ENCODE results near the gene ATG4B. TPM values are rescaled to one million over a fixed set of nuclear protein-coding genes. Genes with fewer than 3 reads are reported as not detected.
"Not testable (repeated sequence)": the region's sequence is repeated elsewhere in the genome, so short reads cannot be mapped to it uniquely, and the experiment has no call there.

The ATG4B gene
- total RNA-seq (10 to 100 TPM; 37.8 to 67.9 (median 48.3) TPM), polyA plus RNA-seq (10 to 100 TPM; 35.9 to 75.1 TPM)
- long read RNA-seq, donor 1, transcript ATG4B-205 (13 exons, 2,878 nt) = major isoform, 23 of 58 reads
- long read RNA-seq, donor 1, partial matches to known transcripts = 18 of 58 reads
- long read RNA-seq, donor 1, other reads (novel, unspliced or antisense) = 15 of 58 reads
- long read RNA-seq, donor 2, transcript ATG4B-205 (13 exons, 2,878 nt) = major isoform, 102 of 184 reads
- long read RNA-seq, donor 2, partial matches to known transcripts = 47 of 184 reads
- long read RNA-seq, donor 2, other reads (novel, unspliced or antisense) = 33 of 184 reads
- long read RNA-seq, donor 3, transcript ATG4B-205 (13 exons, 2,878 nt) = major isoform, 40 of 86 reads
- long read RNA-seq, donor 3, partial matches to known transcripts = 18 of 86 reads
- long read RNA-seq, donor 3, other reads (novel, unspliced or antisense) = 26 of 86 reads

DNA sequence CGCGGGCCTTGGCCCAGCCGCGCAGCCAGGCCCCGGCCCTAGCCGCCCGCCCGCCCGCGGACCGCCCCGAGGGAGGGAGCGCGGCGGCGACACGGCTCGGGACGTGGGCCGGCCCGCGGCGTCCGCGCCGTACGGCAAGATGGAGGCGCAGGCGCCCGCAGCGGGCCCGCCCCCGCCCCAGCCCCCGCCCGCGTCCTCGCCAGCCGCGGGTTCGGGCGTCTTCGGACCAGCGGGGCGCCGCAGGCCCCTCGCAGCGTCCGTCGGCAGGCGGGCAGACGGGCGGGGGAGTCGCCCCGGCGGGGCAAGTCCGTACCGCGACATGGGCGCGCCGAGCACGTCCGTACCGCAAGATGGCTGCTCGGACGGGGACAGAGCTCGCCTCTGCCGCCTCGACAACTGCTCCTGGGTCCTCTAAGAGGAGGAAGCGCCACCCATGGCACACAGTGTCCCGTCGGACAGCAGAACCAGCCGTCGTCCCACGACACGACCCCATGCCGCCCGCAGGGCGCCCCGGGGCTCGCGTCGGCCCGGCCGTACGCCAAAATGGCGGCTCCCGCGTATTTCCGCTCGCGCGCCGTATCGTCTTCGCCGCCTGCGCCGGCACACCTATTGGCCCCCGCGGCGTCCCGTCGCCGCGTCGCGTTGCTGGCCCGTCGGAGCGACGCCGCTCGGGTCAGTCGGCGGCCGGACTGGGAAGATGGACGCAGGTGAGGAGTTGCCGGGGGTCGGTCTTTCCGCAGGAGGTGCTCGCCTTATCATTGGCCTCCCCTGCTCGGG is at the start of gene ATG4B, which contains the start of gene THAP4:
TSS of gene ATG4B (plus strand) at position 676 of the 777 bp plus-strand sequence. CDS start at position 698, 22 bp downstream.
TSS of gene THAP4 (minus strand) at position 141 of the 777 bp plus-strand sequence. CDS start 141 bp downstream, outside the sequence.
- Histone ChIP-seq H3K4me1 (peaks cover 8 to 57% (median 45%) of the 10 kb centered on the region in 12 donors), H3K36me3 (peaks cover 0 to 23% (median 18%) of the 10 kb centered on the region in 9 donors), H3K4me3 (peak within 1 kb of the TSS; percentile 55 to 94 (median 88)), H3K27ac (peak within 1 kb of the TSS; percentile 96 to 100 (median 99)), H3K9me3 (peaks cover 0 to 4% (median 0%) of the 10 kb centered on the region in 12 donors), H3K27me3 (no peaks in the 10 kb centered on the region)
- DNase-seq (peak; percentile 89 to 94 (median 92)), ATAC-seq (peak; percentile 78 to 92 (median 90))
- intact Hi-C loops (cut with DNase I) = loop anchor here in 2 of 10 donors (2.0 to 10.0 kb wide), 4 partner anchors 18 to 482 kb away; partner anchors contain the start of genes PPP1R7 (in 1 of the 2) and STK25 (in 1 of the 2)
- WGBS, 4 donors = 0 to 1% (median 0%) methylated on average over 23 to 123 of the region's 123 CpGs
- TF ChIP-seq, protein P1, sequence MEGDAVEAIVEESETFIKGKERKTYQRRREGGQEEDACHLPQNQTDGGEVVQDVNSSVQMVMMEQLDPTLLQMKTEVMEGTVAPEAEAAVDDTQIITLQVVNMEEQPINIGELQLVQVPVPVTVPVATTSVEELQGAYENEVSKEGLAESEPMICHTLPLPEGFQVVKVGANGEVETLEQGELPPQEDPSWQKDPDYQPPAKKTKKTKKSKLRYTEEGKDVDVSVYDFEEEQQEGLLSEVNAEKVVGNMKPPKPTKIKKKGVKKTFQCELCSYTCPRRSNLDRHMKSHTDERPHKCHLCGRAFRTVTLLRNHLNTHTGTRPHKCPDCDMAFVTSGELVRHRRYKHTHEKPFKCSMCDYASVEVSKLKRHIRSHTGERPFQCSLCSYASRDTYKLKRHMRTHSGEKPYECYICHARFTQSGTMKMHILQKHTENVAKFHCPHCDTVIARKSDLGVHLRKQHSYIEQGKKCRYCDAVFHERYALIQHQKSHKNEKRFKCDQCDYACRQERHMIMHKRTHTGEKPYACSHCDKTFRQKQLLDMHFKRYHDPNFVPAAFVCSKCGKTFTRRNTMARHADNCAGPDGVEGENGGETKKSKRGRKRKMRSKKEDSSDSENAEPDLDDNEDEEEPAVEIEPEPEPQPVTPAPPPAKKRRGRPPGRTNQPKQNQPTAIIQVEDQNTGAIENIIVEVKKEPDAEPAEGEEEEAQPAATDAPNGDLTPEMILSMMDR (IDR thresholded peaks at IDR 0.05) = no peak
- peak in 1 of 2 donors; percentile 59 for TF ChIP-seq POLR2A (IDR thresholded peaks at IDR 0.05)

DNA sequence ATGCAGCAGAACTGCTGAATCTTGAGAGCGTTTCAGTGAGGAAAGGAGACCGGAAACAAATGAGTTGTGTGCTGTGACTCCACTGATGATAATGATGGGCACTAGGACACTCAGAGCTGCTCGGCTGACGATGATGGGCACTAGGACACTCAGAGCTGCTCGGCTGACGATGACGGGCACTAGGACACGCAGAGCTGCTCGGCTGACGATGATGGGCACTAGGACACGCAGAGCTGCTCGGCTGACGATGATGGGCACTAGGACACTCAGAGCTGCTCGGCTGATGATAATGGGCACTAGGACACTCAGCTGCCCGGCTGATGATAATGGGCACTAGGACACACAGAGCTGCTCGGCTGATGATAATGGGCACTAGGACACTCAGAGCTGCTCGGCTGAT is 47.6 kb upstream of the ATG4B start:
- not testable (repeated sequence) for DNase-seq, H3K4me1 ChIP-seq, H3K4me3 ChIP-seq, H3K27me3 ChIP-seq, H3K27ac ChIP-seq
- 70 to 83% (median 77%) methylated on average over 17 of the region's 17 CpGs for WGBS, 4 donors
- Histone ChIP-seq H3K9me3 (peaks cover 0 to 44% (median 18%) of the 10 kb centered on the region in 12 donors), H3K36me3 (peaks cover 0 to 73% (median 30%) of the 10 kb centered on the region in 9 donors)
- peak in 1 of 4 donors; percentile 67 for ATAC-seq
- intact Hi-C loops (cut with DNase I) = loop anchor here in 1 of 10 donors (5.0 kb wide), 1 partner anchor 78 kb away; no protein-coding TSS in a partner anchor

DNA sequence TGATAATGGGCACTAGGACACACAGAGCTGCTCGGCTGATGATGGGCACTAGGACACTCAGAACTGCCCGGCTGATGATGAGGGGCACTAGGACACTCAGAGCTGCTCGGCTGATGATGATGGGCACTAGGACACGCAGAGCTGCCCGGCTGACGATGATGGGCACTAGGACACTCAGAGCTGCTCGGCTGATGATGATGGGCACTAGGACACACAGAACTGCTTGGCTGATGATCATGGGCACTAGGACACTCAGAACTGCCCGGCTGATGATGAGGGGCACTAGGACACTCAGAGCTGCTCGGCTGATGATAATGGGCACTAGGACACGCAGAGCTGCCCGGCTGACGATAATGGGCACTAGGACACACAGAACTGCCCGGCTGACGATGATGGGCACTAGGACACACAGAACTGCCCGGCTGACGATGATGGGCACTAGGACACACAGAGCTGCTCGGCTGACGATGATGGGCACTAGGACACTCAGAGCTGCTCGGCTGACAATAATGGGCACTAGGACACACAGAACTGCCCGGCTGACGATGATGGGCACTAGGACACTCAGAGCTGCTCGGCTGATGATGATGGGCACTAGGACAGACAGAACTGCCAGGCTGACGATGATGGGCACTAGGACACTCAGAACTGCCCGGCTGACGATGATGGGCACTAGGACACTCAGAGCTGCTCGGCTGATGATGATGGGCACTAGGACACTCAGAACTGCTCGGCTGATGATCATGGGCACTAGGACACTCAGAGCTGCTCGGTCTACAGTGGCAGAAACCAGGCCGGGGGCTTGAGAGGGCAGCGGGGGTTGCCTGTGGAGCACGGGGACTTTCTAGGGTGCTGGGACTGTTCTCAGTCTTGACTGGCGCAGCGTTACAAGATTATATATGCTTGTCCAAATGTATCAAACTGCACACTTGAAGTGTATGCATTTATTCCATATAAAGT is 46.7 kb upstream of the ATG4B start:
- 82 to 90% (median 85%) methylated on average over 32 to 33 of the region's 33 CpGs for WGBS, 4 donors
- not testable (repeated sequence) for H3K4me3 ChIP-seq, ATAC-seq, DNase-seq, H3K4me1 ChIP-seq, H3K27me3 ChIP-seq
- intact Hi-C loops (cut with DNase I) = loop anchor here in 1 of 10 donors (5.0 kb wide), 1 partner anchor 78 kb away; no protein-coding TSS in a partner anchor
- Histone ChIP-seq H3K9me3 (peaks cover 0 to 36% (median 18%) of the 10 kb centered on the region in 12 donors), H3K27ac (peak overlapping the region in 1 of 12 donors; percentile 15), H3K36me3 (peaks cover 0 to 73% (median 38%) of the 10 kb centered on the region in 9 donors)

DNA sequence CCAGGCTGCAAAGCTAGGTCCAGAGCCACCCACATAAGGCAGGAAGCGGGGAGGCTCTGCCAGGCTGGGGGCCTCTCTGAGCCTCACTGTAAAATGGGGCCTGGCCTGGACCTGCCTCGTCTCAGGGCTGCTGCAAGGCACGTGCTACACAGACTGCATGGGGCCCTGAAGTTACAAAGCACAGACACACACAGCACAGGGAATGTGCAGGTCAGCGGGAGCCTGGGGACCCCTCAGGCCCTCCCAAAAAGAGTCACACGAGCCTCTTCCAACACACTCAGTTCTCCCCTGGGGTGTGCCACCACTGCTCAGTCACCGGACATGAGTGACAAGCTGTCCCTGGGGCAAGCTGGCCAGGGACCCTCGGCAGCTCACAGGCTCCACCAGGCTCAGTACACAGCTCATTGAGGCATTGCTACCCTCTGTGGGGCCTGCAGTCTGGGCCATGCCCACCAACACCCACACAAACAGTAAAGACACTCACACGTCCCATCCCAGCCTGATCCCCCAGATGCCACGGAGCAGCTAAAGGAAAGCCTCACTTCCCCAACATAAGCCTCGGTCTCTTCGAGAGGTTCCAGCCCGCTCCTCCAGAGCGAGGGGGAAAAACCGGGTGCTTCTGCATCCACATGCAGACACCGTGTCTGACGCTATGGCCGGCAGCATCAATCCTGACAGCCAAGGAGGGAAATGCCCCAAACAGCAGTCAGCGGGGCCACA is 45.2 kb upstream of the ATG4B start:
- ATAC-seq (peak in 1 of 4 donors; percentile 49), DNase-seq (no peak)
- TF ChIP-seq, protein P1 (IDR thresholded peaks at IDR 0.05) = no peak
- no peak for TF ChIP-seq POLR2A (IDR thresholded peaks at IDR 0.05)
- H3K4me1 ChIP-seq = no peaks in the 10 kb centered on the region
- peaks cover 0 to 21% (median 6%) of the 10 kb centered on the region in 12 donors for H3K9me3 ChIP-seq
- intact Hi-C loops (cut with DNase I) = loop anchor here in 1 of 10 donors (5.0 kb wide), 1 partner anchor 80 kb away; no protein-coding TSS in a partner anchor
- peaks cover 0 to 72% (median 41%) of the 10 kb centered on the region in 9 donors for H3K36me3 ChIP-seq
- no peak overlapping the region for H3K4me3 ChIP-seq
- WGBS, 4 donors = 88 to 94% (median 91%) methylated on average over 14 to 18 of the region's 18 CpGs
- H3K27ac ChIP-seq = no peak overlapping the region
- no peaks in the 10 kb centered on the region for H3K27me3 ChIP-seq

Measured in heart left ventricle (tissue), 16 donors.